HepG2 (cell line): ENCODE measurements around the gene UTS2R. TPM values are rescaled to one million over a fixed set of nuclear protein-coding genes. Genes with fewer than 3 reads are reported as not detected.

ENCODE experiments used
- CTCF ChIP-seq: sonication (generic); formaldehyde crosslinking; IDR thresholded peaks from 2 replicates; pipeline ENCODE4 v1.5.0; 2020; ENCODE audit warnings: mild to moderate bottlenecking, missing genetic modification reagents, moderate library complexity
- FLYWCH1 ChIP-seq: sonication (generic); formaldehyde crosslinking; IDR thresholded peaks from 2 replicates; pipeline ENCODE4 v1.8.1; 2023; ENCODE audit warnings: mild to moderate bottlenecking, missing genetic modification reagents
- FOSL2 ChIP-seq: sonication (generic); formaldehyde crosslinking; IDR thresholded peaks from 2 replicates; pipeline ENCODE4 v1.4.0; 2020; ENCODE audit warnings: missing genetic modification reagents
- NONO ChIP-seq, 2 experiments: fragments of 450-650 bp in 1 of 2; sonication (generic) in 1 of 2; formaldehyde crosslinking in 1 of 2; IDR thresholded peaks in 1 of 2; conservative IDR thresholded peaks in 1 of 2; 2 replicates each; pipeline versions ENCODE4 v1.6.1 to v1.8.0; 2017 to 2022; ENCODE audit warnings: mild to moderate bottlenecking in 1 of 2, missing genetic modification reagents in 1 of 2, moderate library complexity in 1 of 2
- PRDM10 ChIP-seq: sonication (generic); formaldehyde crosslinking; IDR thresholded peaks from 2 replicates; pipeline ENCODE4 v1.4.0; 2020; ENCODE audit warnings: low read depth, missing genetic modification reagents
- SNRNP70 ChIP-seq: fragments of 200-400 bp; formaldehyde crosslinking; IDR thresholded peaks from 2 replicates; pipeline ENCODE4 v1.6.1; 2017; ENCODE audit warnings: mild to moderate bottlenecking, low read depth, low read length, moderate library complexity
- ZBTB10 ChIP-seq: sonication (generic); formaldehyde crosslinking; IDR thresholded peaks from 2 replicates; pipeline ENCODE4 v1.4.0; 2020; ENCODE audit warnings: missing genetic modification reagents, borderline replicate concordance
- ZNF275 ChIP-seq: sonication (generic); formaldehyde crosslinking; IDR thresholded peaks from 2 replicates; pipeline ENCODE4 v1.8.0; 2022; ENCODE audit warnings: missing genetic modification reagents, mild to moderate bottlenecking, inconsistent platforms, borderline replicate concordance
- ZNF747 ChIP-seq: sonication (generic); formaldehyde crosslinking; IDR thresholded peaks from 2 replicates; pipeline ENCODE4 v1.8.1; 2023; ENCODE audit warnings: missing genetic modification reagents, mild to moderate bottlenecking, borderline replicate concordance
- ZNF770 ChIP-seq: sonication (generic); formaldehyde crosslinking; IDR thresholded peaks from 2 replicates; pipeline ENCODE4 v1.5.0; 2020; ENCODE audit warnings: mild to moderate bottlenecking, missing genetic modification reagents
- ZNF784 ChIP-seq: sonication (generic); formaldehyde crosslinking; IDR thresholded peaks from 2 replicates; pipeline ENCODE4 v1.5.1; 2020; ENCODE audit warnings: missing genetic modification reagents, mild to moderate bottlenecking, borderline replicate concordance
- polyA plus RNA-seq, 8 experiments: library from polyadenylated mRNA; depleted of rRNA in 3 of 8; stranded (reverse) in 7 of 8; unstranded in 1 of 8; fragments of >200 nt; fragmentation: Illumina TruSeq in 4 of 8; extraction: Trizol in 4 of 8; gene quantifications; 2 replicates each; pipeline versions ENCODE4 v1.2.1 to v1.2.3, GENCODE V29; 2011 to 2016; ENCODE audit warnings: low read depth in 4 of 8, missing spikeins in 1 of 8, mixed read lengths in 1 of 8; ENCODE audit not compliant: insufficient read depth in 1 of 8
- total RNA-seq, 5 experiments: library from RNA; depleted of rRNA; stranded (reverse); fragments of >200 nt; fragmentation: Illumina TruSeq; extraction: Trizol; gene quantifications; 2 replicates each; pipeline ENCODE4 v1.2.3, GENCODE V29; 2016; ENCODE audit warnings: low read depth in 1 of 5

The UTS2R gene
- total and polyA plus RNA-seq, 2 of the 13 experiments (the other 11 are each of a cell fraction or from before 2014, with no cell fraction given) = 0.13 to 0.15 TPM

- TF ChIP-seq ZNF770 (CRISPR knock-in tag) (no peak), ZNF784 (CRISPR knock-in tag) (peak; percentile 74; the same call in 1 of the 2 replicates), SNRNP70 (no peak), FLYWCH1 (CRISPR knock-in tag) (peak; percentile 97), CTCF (CRISPR knock-in tag) (peak; percentile 83), FOSL2 (CRISPR knock-in tag) (peak; percentile 47; the same call in 1 of the 2 replicates), ZNF275 (CRISPR knock-in tag) (peak; percentile 97), ZNF747 (CRISPR knock-in tag) (no peak), NONO (IDR thresholded peaks at IDR 0.05) (no peak), NONO (CRISPR knock-in tag; conservative IDR thresholded peaks at IDR 0.05) (0 out of 2 replicates have a peak, but pooled peaks have one; percentile 27), ZBTB10 (CRISPR knock-in tag) (peak; percentile 95), PRDM10 (CRISPR knock-in tag) (peak; percentile 70; the same call in 1 of the 2 replicates)
These were observed 43.1 kb downstream of the UTS2R start (continued) for GRCh38 chr17:82414548-82415281.
